Activated CD4-positive, alpha-beta T cell treated with anti-CD3 and anti-CD28 coated beads, Interleukin-2, amount 50 U/mL, for 1 hour (primary cell): ENCODE results near the gene LVRN.

Experiments used
- DNase-seq: peaks from one replicate; pipeline ENCODE4 v3.0.0-alpha.2; 2020

LVRN gene

GRCh38 chr5:116032094-116032517 lies 69.8 kb downstream of the LVRN start, which contains the start of gene ARL14EPL:
TSS of gene ARL14EPL (plus strand) at chr5:116032472. CDS start at chr5:116051466, 18,994 bp downstream.
- no peak for DNase-seq

DNA sequence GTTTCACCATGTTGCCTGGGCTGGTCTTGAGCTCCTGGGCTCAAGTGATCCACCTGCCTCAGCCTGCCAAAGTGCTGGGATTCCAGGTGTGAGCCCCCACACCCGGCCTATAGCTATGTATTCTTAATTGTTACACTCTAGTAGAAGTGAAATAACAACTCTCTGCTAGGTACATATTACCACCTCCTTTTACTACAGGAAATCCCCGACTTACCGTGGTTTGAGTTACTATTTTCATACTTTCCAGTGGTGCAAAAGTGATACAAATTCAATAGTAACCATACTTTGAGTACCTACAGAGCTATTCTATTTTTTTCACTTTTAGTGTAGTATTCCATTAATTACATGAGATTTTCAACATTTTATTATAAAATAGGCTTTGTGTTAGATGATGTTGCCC lies 70.7 kb downstream of the LVRN start:
- DNase-seq, result no peak

GRCh38 chr5:116035123-116035522 lies 72.8 kb downstream of the LVRN start:
- no peak for DNase-seq

DNA sequence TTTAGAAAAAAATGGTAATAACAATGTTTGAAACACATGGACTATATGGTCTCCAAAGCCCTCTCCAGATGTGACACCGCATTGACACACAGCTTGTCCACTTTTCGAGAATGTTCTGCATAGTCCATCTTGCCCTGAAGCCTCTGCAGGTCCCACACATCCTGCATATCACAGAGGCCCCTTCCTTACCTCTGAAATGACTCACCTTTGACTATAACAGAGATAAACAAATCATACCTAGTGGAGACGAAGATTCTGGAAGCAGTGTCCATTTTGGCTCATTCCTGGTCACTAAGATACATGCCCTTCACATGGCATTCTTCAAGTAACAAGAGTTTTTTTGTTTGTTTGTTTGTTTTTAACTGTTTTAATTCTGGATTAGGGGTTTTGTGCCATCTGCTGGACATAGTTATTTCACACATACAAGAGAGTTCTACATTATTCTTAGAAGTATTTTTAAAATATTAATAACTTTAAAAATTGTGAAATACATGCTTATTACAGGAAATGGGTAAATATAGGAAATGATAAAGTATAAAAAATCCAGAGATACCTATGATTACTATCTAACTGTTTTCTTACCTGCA lies 75.1 kb downstream of the LVRN start:
- no peak for DNase-seq

- no peak for DNase-seq
Measured at GRCh38 chr5:116038817-116039216, 76.5 kb downstream of the LVRN start.

- no peak for DNase-seq
Measured at GRCh38 chr5:116042375-116042774, 80.1 kb downstream of the LVRN start.

GRCh38 chr5:116044073-116044472 lies 81.8 kb downstream of the LVRN start:
- no peak for DNase-seq

DNA sequence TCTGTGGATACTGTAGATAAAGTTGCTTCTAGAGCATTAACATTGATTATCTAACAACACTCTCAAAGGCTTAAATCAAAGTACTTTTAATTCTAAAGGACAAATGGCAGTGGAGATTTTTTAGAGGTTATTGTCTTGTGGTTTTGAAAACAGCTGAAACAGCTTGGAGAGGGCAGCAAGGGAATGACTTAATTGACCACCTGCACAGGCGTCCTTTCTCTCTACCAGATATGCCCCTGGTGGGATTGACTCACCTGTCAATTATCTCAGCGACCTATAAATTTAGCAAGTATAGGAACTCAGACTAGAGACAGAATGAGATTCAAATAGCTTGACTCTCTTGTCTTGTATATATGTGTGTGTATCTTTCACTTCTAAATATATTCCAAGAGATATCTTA lies 83.5 kb downstream of the LVRN start:
- DNase-seq, result no peak

GRCh38 chr5:116046261-116046660 lies 84.0 kb downstream of the LVRN start:
- no peak for DNase-seq

DNA sequence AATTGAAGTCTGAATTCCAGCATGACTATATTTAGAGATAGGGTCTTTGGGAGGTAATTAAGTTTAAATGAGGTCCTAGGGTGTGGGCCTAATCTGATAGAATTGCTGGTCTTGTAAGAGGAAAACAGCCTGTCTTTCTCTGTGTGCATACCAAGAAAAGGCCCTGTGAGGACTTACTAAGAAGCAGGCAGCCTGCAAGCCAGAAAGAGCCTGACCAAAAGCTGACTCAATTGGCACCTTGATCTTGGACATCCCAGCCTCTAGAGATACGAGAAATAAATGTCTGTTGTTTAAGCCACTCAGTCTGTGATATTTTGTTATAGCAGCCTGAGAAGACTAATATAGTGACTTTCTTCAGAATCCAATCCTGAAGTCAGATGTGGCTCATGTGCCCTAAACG lies 84.5 kb downstream of the LVRN start:
- no peak for DNase-seq

GRCh38 chr5:116058346-116058936 lies 96.2 kb downstream of the LVRN start:
- no peak for DNase-seq

GRCh38 chr5:116062352-116062751 lies 100.1 kb downstream of the LVRN start:
- DNase-seq, result no peak

- DNase-seq, result no peak
Measured at GRCh38 chr5:116063950-116064349, 101.7 kb downstream of the LVRN start.

- peak; percentile 12 for DNase-seq
Measured at GRCh38 chr5:116068028-116068632, 105.9 kb downstream of the LVRN start.

GRCh38 chr5:116071211-116071610 lies 108.9 kb downstream of the LVRN start:
- DNase-seq, result no peak

DNA sequence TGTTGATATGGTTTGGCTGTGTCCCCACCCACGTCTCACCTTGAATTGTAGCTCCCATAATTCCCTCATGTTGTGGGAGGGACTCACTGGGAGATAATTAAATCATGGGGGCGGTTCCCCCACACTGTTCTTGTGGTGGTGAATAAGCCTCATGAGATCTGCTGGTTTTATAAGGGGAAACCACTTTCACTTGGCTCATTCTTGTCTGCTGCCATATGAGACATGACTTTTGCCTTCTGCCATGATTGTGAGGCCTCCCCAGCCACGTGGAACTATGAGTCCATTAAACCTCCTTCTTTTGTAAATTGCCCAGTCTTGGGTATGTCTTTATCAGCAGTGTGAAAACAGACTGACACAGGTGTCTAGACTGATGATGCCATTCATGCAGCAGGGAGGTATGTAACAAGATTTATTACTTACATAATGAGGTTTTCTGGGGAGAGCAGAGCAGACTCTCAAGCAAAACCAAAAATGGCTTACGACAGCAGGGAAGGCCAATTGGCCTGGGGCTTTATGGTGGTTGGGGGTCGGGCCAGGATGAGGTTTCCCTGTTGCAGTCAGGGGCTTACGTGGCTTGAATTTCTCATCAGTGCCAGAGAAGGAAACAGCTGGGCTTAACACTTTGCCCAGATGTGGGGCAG lies 113.0 kb downstream of the LVRN start:
- DNase-seq, result no peak

- no peak for DNase-seq
Measured at GRCh38 chr5:116076496-116076895, 114.2 kb downstream of the LVRN start.
